ENCODE results near the gene C1D. TPM values are rescaled to one million over a fixed set of nuclear protein-coding genes. Genes with fewer than 3 reads are reported as not detected.

Gene C1D
- 20.9 TPM for total RNA-seq (ENCODE audit: unreplicated experiment)
- long read RNA-seq, transcript C1D-204 (5 exons, 736 nt), result major isoform, 6 of 13 reads
- long read RNA-seq, partial matches to known transcripts, result 0 of 13 reads
- long read RNA-seq, other reads (novel, unspliced or antisense), result 4 of 13 reads

DNA sequence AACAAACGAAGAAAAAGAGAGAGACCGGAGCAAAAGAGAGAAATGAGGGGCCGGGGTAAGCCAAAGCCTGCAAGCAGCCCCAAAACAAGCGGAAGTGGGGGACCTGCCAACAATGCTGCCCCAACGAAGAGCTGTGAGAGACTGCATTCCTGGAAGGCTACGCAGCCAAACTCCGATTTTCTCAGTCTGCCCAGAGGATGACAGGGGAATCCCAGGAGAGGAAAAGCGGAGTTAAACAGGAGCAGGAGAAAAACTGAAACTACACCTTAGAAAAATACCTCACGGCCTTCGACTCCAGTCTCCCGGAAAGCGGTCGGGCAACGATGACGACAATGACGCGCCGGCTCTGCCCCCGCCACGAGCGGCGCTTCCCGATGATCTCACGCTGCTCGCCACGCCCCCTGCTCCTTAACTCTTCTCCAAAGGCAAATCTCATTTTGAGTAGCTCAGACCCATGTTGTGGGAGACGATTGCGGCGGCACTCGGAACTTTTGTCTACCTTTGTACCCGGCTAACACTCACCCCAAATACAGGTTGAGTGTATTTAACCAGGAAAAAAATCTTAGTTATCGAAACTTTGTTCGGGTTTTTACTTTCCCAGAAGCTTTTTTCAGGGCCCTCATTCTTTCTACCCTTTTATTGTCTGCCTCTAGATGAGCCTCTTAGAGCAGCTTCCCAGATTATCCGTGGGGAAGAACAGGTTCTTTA lies at the start of gene C1D:
TSS of gene C1D (minus strand) at position 325 of the 708 bp plus-strand sequence. CDS start 15,694 bp downstream, outside the sequence.
- Mint-ChIP-seq H3K4me3 (ENCODE audit: unreplicated experiment) (peak within 1 kb of the TSS; percentile 98), H3K9me3 (ENCODE audit: unreplicated experiment) (no peaks in the 10 kb centered on the region), H3K27me3 (ENCODE audit: unreplicated experiment) (peaks cover 1% of the 10 kb centered on the region), H3K36me3 (ENCODE audit: low read depth, unreplicated experiment) (no peaks in the 10 kb centered on the region), H3K4me1 (ENCODE audit: unreplicated experiment) (peaks cover 8% of the 10 kb centered on the region), H3K27ac (ENCODE audit: unreplicated experiment) (peak within 1 kb of the TSS; percentile 99)
- peak; percentile 96 for DNase-seq (ENCODE audit: low spot score)
- no peak for TF ChIP-seq CTCF (IDR thresholded peaks at IDR 0.05; ENCODE audit: unreplicated experiment)

GRCh38 chr2:68110102-68110501 lies 47.3 kb upstream of the C1D start:
- no peak overlapping the region for H3K4me3 Mint-ChIP-seq (ENCODE audit: unreplicated experiment)
- peaks cover 9% of the 10 kb centered on the region for H3K36me3 Mint-ChIP-seq (ENCODE audit: low read depth, unreplicated experiment)

DNA sequence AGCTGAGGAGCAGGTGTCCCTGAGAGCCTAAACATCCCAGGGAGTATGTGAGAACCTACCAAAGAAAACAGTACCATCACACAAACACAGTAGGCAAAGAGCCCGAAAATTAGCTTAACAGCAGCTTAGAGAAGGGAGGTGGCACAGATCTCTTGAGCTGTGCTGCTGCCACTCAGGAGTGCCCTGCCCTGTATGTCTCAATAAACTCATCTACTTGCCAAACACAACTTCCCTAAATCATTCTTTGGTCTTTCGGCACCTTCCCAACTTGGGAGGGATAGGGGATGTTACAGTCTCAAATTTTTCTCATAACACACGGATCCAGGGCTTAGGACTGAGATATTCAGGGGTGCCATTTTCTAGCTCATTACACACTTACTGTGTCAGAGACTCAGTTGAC lies 45.3 kb upstream of the C1D start:
- H3K27me3 Mint-ChIP-seq (ENCODE audit: unreplicated experiment), result peaks cover 6% of the 10 kb centered on the region
- H3K36me3 Mint-ChIP-seq (ENCODE audit: low read depth, unreplicated experiment), result peaks cover 9% of the 10 kb centered on the region
- H3K9me3 Mint-ChIP-seq (ENCODE audit: unreplicated experiment), result peaks cover 13% of the 10 kb centered on the region
- DNase-seq (ENCODE audit: low spot score), result no peak
- TF ChIP-seq CTCF (IDR thresholded peaks at IDR 0.05; ENCODE audit: unreplicated experiment), result no peak
- no peak overlapping the region for H3K4me3 Mint-ChIP-seq (ENCODE audit: unreplicated experiment)
- H3K27ac Mint-ChIP-seq (ENCODE audit: unreplicated experiment), result no peak overlapping the region
- H3K4me1 Mint-ChIP-seq (ENCODE audit: unreplicated experiment), result no peaks in the 10 kb centered on the region

More at GRCh38 chr2:68110102-68110501, 47.3 kb upstream of the C1D start:
- Mint-ChIP-seq H3K27me3 (ENCODE audit: unreplicated experiment) (peaks cover 8% of the 10 kb centered on the region), H3K27ac (ENCODE audit: unreplicated experiment) (no peak overlapping the region), H3K4me1 (ENCODE audit: unreplicated experiment) (no peaks in the 10 kb centered on the region), H3K9me3 (ENCODE audit: unreplicated experiment) (peaks cover 13% of the 10 kb centered on the region)
- DNase-seq (ENCODE audit: low spot score), result no peak
- no peak for TF ChIP-seq CTCF (IDR thresholded peaks at IDR 0.05; ENCODE audit: unreplicated experiment)

DNA sequence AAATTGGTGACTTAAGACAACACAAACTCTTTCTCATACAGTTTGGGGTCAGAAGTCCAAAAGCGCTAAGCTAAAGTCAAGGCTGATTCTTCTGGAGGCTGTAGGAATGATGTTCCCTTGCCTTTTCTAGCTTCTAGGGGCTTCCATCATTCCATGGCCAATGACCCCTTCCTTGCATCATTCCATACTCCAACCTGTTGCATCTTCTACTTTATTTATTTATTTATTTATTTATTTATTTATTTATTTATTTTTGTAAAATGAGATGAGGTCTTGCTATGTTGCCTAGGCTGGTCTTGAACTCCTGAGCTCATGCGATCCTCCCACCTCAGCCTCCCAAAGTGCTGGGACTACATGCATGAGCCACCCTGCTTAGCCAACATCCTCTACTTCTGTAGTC lies 44.7 kb upstream of the C1D start:
- TF ChIP-seq CTCF (IDR thresholded peaks at IDR 0.05; ENCODE audit: unreplicated experiment), result no peak
- no peak overlapping the region for H3K27ac Mint-ChIP-seq (ENCODE audit: unreplicated experiment)
- DNase-seq (ENCODE audit: low spot score), result no peak
- peaks cover 13% of the 10 kb centered on the region for H3K9me3 Mint-ChIP-seq (ENCODE audit: unreplicated experiment)
- no peaks in the 10 kb centered on the region for H3K4me1 Mint-ChIP-seq (ENCODE audit: unreplicated experiment)
- no peak overlapping the region for H3K4me3 Mint-ChIP-seq (ENCODE audit: unreplicated experiment)
- peaks cover 6% of the 10 kb centered on the region for H3K27me3 Mint-ChIP-seq (ENCODE audit: unreplicated experiment)
- H3K36me3 Mint-ChIP-seq (ENCODE audit: low read depth, unreplicated experiment), result peaks cover 9% of the 10 kb centered on the region

Data from endothelial cell (in vitro differentiated cells).